ENCODE measurements around the gene HAS3.

DNA sequence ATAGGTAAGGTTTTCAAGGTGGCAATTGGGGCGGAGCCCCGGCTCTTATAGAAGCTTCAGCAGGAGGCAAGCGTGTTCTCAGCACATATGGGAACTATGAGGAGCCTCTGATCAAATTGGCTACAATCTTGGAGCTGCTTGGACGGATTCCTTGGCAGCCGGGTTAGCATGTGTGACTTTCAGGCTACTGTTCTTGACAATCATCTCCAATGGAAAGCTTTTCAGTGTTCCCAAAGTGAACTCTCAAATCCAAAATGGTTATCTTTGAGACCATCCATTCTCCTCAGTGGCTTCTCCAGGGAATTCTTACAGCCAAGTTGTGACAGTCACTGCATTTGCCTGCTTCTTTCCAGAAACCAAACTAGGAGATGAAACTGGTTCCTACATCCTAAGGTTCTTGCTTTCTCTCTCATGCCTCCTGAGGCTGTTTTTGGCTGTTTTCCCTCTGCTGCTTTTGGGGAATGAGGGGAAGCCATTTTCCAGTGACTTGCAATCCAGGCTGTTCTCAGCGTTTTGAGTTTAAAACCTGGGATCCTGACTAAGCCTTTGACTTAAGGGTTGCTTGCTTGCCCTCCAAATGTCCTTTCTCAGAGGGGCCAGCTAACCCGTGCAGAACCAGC is 10.9 kb downstream of the HAS3 start:
- TF ChIP-seq, protein P1, sequence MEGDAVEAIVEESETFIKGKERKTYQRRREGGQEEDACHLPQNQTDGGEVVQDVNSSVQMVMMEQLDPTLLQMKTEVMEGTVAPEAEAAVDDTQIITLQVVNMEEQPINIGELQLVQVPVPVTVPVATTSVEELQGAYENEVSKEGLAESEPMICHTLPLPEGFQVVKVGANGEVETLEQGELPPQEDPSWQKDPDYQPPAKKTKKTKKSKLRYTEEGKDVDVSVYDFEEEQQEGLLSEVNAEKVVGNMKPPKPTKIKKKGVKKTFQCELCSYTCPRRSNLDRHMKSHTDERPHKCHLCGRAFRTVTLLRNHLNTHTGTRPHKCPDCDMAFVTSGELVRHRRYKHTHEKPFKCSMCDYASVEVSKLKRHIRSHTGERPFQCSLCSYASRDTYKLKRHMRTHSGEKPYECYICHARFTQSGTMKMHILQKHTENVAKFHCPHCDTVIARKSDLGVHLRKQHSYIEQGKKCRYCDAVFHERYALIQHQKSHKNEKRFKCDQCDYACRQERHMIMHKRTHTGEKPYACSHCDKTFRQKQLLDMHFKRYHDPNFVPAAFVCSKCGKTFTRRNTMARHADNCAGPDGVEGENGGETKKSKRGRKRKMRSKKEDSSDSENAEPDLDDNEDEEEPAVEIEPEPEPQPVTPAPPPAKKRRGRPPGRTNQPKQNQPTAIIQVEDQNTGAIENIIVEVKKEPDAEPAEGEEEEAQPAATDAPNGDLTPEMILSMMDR (IDR thresholded peaks at IDR 0.05) = no peak
- TF ChIP-seq POLR2A (IDR thresholded peaks at IDR 0.05) = no peak

All from heart left ventricle (tissue), 13 donors.